ENCODE results near the gene TGFBR2.

DNA sequence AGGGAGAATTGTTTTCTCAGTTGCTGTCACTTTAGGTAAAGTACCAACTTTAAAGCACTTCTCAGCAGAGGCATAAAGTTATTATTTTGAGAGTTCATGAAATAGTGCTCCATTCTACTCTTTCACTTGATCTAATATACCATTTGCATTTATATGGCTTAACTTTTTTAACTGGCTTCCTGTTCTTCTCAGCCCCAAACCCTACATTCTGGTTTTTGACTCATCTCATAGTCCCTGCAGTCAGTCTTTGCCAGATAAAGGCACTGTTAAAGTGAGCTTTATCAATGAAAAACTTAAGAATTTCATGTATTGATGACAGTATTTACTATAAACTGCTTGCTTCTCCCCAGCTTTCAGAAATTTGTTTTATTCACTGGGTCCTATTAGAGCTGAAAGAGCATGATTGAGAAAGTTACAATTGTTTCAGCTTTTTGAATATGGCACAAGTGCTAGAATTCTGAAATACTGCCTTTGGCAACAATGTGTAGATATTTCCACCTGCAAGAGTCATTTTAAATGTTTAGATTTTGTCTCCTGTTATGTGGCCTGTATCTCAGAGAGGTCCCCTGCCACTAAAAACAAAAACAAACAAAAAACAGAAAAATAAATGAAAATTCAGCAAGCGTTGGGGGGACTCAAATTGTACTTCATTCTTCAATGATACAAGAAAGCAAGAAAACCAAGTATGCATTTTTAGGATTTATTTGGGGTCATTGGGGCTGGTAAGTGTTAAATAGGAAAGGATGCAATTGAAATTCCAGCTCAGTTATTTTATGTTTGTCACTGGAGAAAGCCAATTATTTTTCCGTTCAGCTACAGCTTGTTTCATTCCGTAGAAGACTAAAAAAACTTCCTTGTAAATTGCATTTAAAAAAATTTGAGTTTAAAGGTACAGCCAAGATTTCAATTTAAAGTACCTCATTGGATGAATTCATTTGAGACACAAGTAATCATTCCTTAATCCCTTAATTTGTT lies 28.6 kb downstream of the TGFBR2 start:
- no peak for TF ChIP-seq EZH2 (IDR thresholded peaks at IDR 0.05; ENCODE audit: insufficient read depth, poor library complexity, severe bottlenecking)
- no peak for TF ChIP-seq EZH2phosphoT487 (IDR thresholded peaks at IDR 0.05; ENCODE audit: insufficient read depth, low read depth)
